ENCODE results near the gene MICU1. TPM values are rescaled to one million over a fixed set of nuclear protein-coding genes. Genes with fewer than 3 reads are reported as not detected.
"Not testable (repeated sequence)": the region's sequence is repeated elsewhere in the genome, so short reads cannot be mapped to it uniquely, and the experiment has no call there.

MICU1 gene
- polyA plus RNA-seq, 2 donors, result 15.0 to 18.1 TPM

GRCh38 chr10:72326665-72327603 lies 298.9 kb downstream of the MICU1 start:
- peaks cover 17 to 51% of the 10 kb centered on the region in 2 donors for H3K4me1 ChIP-seq (ENCODE audit: control insufficient read depth in 2 of 2, insufficient read depth in 2 of 2, low read length in 1 of 2)

GRCh38 chr10:72325243-72326175 lies 300.4 kb downstream of the MICU1 start:
- H3K27ac ChIP-seq (ENCODE audit: low read depth in 2 of 2, low read length in 1 of 2), result peak overlapping the region; percentile 45 to 52
- WGBS, 2 donors, result 69 to 73% methylated on average over 43 to 49 of the region's 49 CpGs
- H3K4me1 ChIP-seq (ENCODE audit: control insufficient read depth in 2 of 2, insufficient read depth in 2 of 2, low read length in 1 of 2), result peaks cover 23 to 49% of the 10 kb centered on the region in 2 donors

More at GRCh38 chr10:72326665-72327603, 298.9 kb downstream of the MICU1 start:
- 81 to 87% methylated on average over 32 of the region's 32 CpGs for WGBS, 2 donors
- H3K4me3 ChIP-seq (ENCODE audit: low read depth in 1 of 2, low read length in 2 of 2); H3K9me3 ChIP-seq (ENCODE audit: control insufficient read depth in 2 of 2, insufficient read depth in 1 of 2, low read depth in 1 of 2, low read length in 1 of 2); H3K27ac ChIP-seq (ENCODE audit: low read depth in 2 of 2, low read length in 1 of 2); H3K36me3 ChIP-seq (ENCODE audit: control insufficient read depth in 2 of 2, insufficient read depth in 2 of 2, low read length in 1 of 2); H3K27me3 ChIP-seq (ENCODE audit: control insufficient read depth in 1 of 2, insufficient read depth in 2 of 2, low read length in 2 of 2): not testable (repeated sequence)

GRCh38 chr10:72323771-72324191 lies 302.1 kb downstream of the MICU1 start:
- H3K9me3 ChIP-seq (ENCODE audit: control insufficient read depth in 2 of 2, insufficient read depth in 1 of 2, low read depth in 1 of 2, low read length in 1 of 2), result no peaks in the 10 kb centered on the region
- WGBS, 2 donors, result 66 to 81% methylated on average over 12 of the region's 12 CpGs
- H3K4me1 ChIP-seq (ENCODE audit: control insufficient read depth in 2 of 2, insufficient read depth in 2 of 2, low read length in 1 of 2), result peaks cover 16 to 43% of the 10 kb centered on the region in 2 donors
- no peak overlapping the region for H3K4me3 ChIP-seq (ENCODE audit: low read depth in 1 of 2, low read length in 2 of 2)
- H3K27ac ChIP-seq (ENCODE audit: low read depth in 2 of 2, low read length in 1 of 2), result no peak overlapping the region
- H3K36me3 ChIP-seq (ENCODE audit: control insufficient read depth in 2 of 2, insufficient read depth in 2 of 2, low read length in 1 of 2), result no peaks in the 10 kb centered on the region
- no peaks in the 10 kb centered on the region for H3K27me3 ChIP-seq (ENCODE audit: control insufficient read depth in 1 of 2, insufficient read depth in 2 of 2, low read length in 2 of 2)

More at GRCh38 chr10:72325243-72326175, 300.4 kb downstream of the MICU1 start:
- H3K27me3 ChIP-seq (ENCODE audit: control insufficient read depth in 1 of 2, insufficient read depth in 2 of 2, low read length in 2 of 2); H3K9me3 ChIP-seq (ENCODE audit: control insufficient read depth in 2 of 2, insufficient read depth in 1 of 2, low read depth in 1 of 2, low read length in 1 of 2); H3K4me3 ChIP-seq (ENCODE audit: low read depth in 1 of 2, low read length in 2 of 2); H3K36me3 ChIP-seq (ENCODE audit: control insufficient read depth in 2 of 2, insufficient read depth in 2 of 2, low read length in 1 of 2): not testable (repeated sequence)

GRCh38 chr10:72323108-72323749 lies 302.6 kb downstream of the MICU1 start:
- no peaks in the 10 kb centered on the region for H3K27me3 ChIP-seq (ENCODE audit: control insufficient read depth in 1 of 2, insufficient read depth in 2 of 2, low read length in 2 of 2)
- WGBS, 2 donors, result 82 to 89% methylated on average over 10 of the region's 10 CpGs
- peak overlapping the region; percentile 76 to 97 for H3K27ac ChIP-seq (ENCODE audit: low read depth in 2 of 2, low read length in 1 of 2)

GRCh38 chr10:72322280-72323058 lies 303.4 kb downstream of the MICU1 start:
- Histone ChIP-seq H3K4me1 (ENCODE audit: control insufficient read depth in 2 of 2, insufficient read depth in 2 of 2, low read length in 1 of 2) (peaks cover 16 to 36% of the 10 kb centered on the region in 2 donors), H3K9me3 (ENCODE audit: control insufficient read depth in 2 of 2, insufficient read depth in 1 of 2, low read depth in 1 of 2, low read length in 1 of 2) (no peaks in the 10 kb centered on the region), H3K27me3 (ENCODE audit: control insufficient read depth in 1 of 2, insufficient read depth in 2 of 2, low read length in 2 of 2) (no peaks in the 10 kb centered on the region), H3K27ac (ENCODE audit: low read depth in 2 of 2, low read length in 1 of 2) (peak overlapping the region; percentile 76 to 97), H3K4me3 (ENCODE audit: low read depth in 1 of 2, low read length in 2 of 2) (no peak overlapping the region), H3K36me3 (ENCODE audit: control insufficient read depth in 2 of 2, insufficient read depth in 2 of 2, low read length in 1 of 2) (no peaks in the 10 kb centered on the region)
- 60 to 76% methylated on average over 14 to 16 of the region's 16 CpGs for WGBS, 2 donors

More at GRCh38 chr10:72323108-72323749, 302.6 kb downstream of the MICU1 start:
- H3K4me1 ChIP-seq (ENCODE audit: control insufficient read depth in 2 of 2, insufficient read depth in 2 of 2, low read length in 1 of 2), result peaks cover 16 to 40% of the 10 kb centered on the region in 2 donors
- no peaks in the 10 kb centered on the region for H3K9me3 ChIP-seq (ENCODE audit: control insufficient read depth in 2 of 2, insufficient read depth in 1 of 2, low read depth in 1 of 2, low read length in 1 of 2)
- H3K36me3 ChIP-seq (ENCODE audit: control insufficient read depth in 2 of 2, insufficient read depth in 2 of 2, low read length in 1 of 2), result no peaks in the 10 kb centered on the region
- H3K4me3 ChIP-seq (ENCODE audit: low read depth in 1 of 2, low read length in 2 of 2), result no peak overlapping the region

GRCh38 chr10:72322030-72322279 lies 303.9 kb downstream of the MICU1 start:
- H3K27ac ChIP-seq (ENCODE audit: low read depth in 2 of 2, low read length in 1 of 2), result peak overlapping the region; percentile 76 to 97
- no peaks in the 10 kb centered on the region for H3K27me3 ChIP-seq (ENCODE audit: control insufficient read depth in 1 of 2, insufficient read depth in 2 of 2, low read length in 2 of 2)
- no peaks in the 10 kb centered on the region for H3K9me3 ChIP-seq (ENCODE audit: control insufficient read depth in 2 of 2, insufficient read depth in 1 of 2, low read depth in 1 of 2, low read length in 1 of 2)
- no peak overlapping the region for H3K4me3 ChIP-seq (ENCODE audit: low read depth in 1 of 2, low read length in 2 of 2)
- H3K36me3 ChIP-seq (ENCODE audit: control insufficient read depth in 2 of 2, insufficient read depth in 2 of 2, low read length in 1 of 2), result no peaks in the 10 kb centered on the region
- WGBS, 2 donors, result 67 to 79% methylated on average over 3 of the region's 3 CpGs
- peaks cover 17 to 38% of the 10 kb centered on the region in 2 donors for H3K4me1 ChIP-seq (ENCODE audit: control insufficient read depth in 2 of 2, insufficient read depth in 2 of 2, low read length in 1 of 2)

- no peak overlapping the region for H3K4me3 ChIP-seq (ENCODE audit: low read depth in 1 of 2, low read length in 2 of 2)
- H3K4me1 ChIP-seq (ENCODE audit: control insufficient read depth in 2 of 2, insufficient read depth in 2 of 2, low read length in 1 of 2), result peaks cover 18 to 41% of the 10 kb centered on the region in 2 donors
- no peaks in the 10 kb centered on the region for H3K36me3 ChIP-seq (ENCODE audit: control insufficient read depth in 2 of 2, insufficient read depth in 2 of 2, low read length in 1 of 2)
- H3K27ac ChIP-seq (ENCODE audit: low read depth in 2 of 2, low read length in 1 of 2), result peak overlapping the region; percentile 94 to 97
- no peaks in the 10 kb centered on the region for H3K9me3 ChIP-seq (ENCODE audit: control insufficient read depth in 2 of 2, insufficient read depth in 1 of 2, low read depth in 1 of 2, low read length in 1 of 2)
- H3K27me3 ChIP-seq (ENCODE audit: control insufficient read depth in 1 of 2, insufficient read depth in 2 of 2, low read length in 2 of 2), result no peaks in the 10 kb centered on the region
- WGBS, 2 donors, result 63 to 75% methylated on average over 13 of the region's 13 CpGs
Measured at GRCh38 chr10:72321248-72322029, 304.4 kb downstream of the MICU1 start.

GRCh38 chr10:72320676-72321247 lies 305.1 kb downstream of the MICU1 start:
- Histone ChIP-seq H3K4me1 (ENCODE audit: control insufficient read depth in 2 of 2, insufficient read depth in 2 of 2, low read length in 1 of 2) (peaks cover 19 to 46% of the 10 kb centered on the region in 2 donors), H3K36me3 (ENCODE audit: control insufficient read depth in 2 of 2, insufficient read depth in 2 of 2, low read length in 1 of 2) (no peaks in the 10 kb centered on the region), H3K27me3 (ENCODE audit: control insufficient read depth in 1 of 2, insufficient read depth in 2 of 2, low read length in 2 of 2) (no peaks in the 10 kb centered on the region), H3K9me3 (ENCODE audit: control insufficient read depth in 2 of 2, insufficient read depth in 1 of 2, low read depth in 1 of 2, low read length in 1 of 2) (no peaks in the 10 kb centered on the region), H3K4me3 (ENCODE audit: low read depth in 1 of 2, low read length in 2 of 2) (no peak overlapping the region), H3K27ac (ENCODE audit: low read depth in 2 of 2, low read length in 1 of 2) (peak overlapping the region; percentile 94 to 97)
- WGBS, 2 donors, result 24 to 33% methylated on average over 12 of the region's 12 CpGs

All from esophagus (tissue), 2 donors.